Large intestine (tissue), 12 donors: ENCODE data around the gene LAS1L. TPM values are rescaled to one million over a fixed set of nuclear protein-coding genes. Genes with fewer than 3 reads are reported as not detected.
"Not testable (repeated sequence)": the region's sequence is repeated elsewhere in the genome, so short reads cannot be mapped to it uniquely, and the experiment has no call there.

Experiments
- DNase-seq, 2 donors: peaks; one replicate each; pipeline versions ENCODE4 v3.0.0 to v3.0.0-alpha.2; 2013
- H3K27ac ChIP-seq: one replicate; pipeline ENCODE4 v1.5.1; 2013; ENCODE audit warnings: low read length
- H3K27me3 ChIP-seq: 2 replicates; pipeline ENCODE4 v1.6.1; 2013; ENCODE audit warnings: low read length; ENCODE audit not compliant: control insufficient read depth, insufficient read depth
- H3K36me3 ChIP-seq: 2 replicates; pipeline ENCODE4 v1.6.1; 2013; ENCODE audit warnings: low read length; ENCODE audit not compliant: control insufficient read depth, insufficient read depth
- H3K4me1 ChIP-seq: one replicate; pipeline ENCODE4 v1.6.1; 2013; ENCODE audit warnings: low read length; ENCODE audit not compliant: control insufficient read depth, insufficient read depth
- H3K4me3 ChIP-seq: one replicate; pipeline ENCODE4 v1.5.1; 2013; ENCODE audit warnings: low read length
- H3K9me3 ChIP-seq: one replicate; pipeline ENCODE4 v1.6.1; 2013; ENCODE audit warnings: mild to moderate bottlenecking, low read depth, low read length, moderate library complexity; ENCODE audit not compliant: control insufficient read depth
- WGBS: methylation state at CpG from one replicate; pipeline ENCODE4 v1.1.5; 2013; ENCODE audit warnings: low lambda C conversion rate; ENCODE audit not compliant: insufficient coverage; 5-methylcytosine and 5-hydroxymethylcytosine counted together
- long read RNA-seq, 11 donors: transcript quantifications; one replicate each; lab custom pipeline, GENCODE V29; 2026
- polyA plus RNA-seq: library from polyadenylated mRNA; unstranded; fragments of 120-200 nt; gene quantifications from one replicate; pipeline ENCODE4 v1.2.1, GENCODE V29; 2013

The LAS1L gene
- 27.7 TPM for polyA plus RNA-seq
- long read RNA-seq, donor 1, result 0 reads
- long read RNA-seq, donor 2, transcript LAS1L-202 (13 exons, 2,386 nt), result major isoform, 7 of 8 reads
- long read RNA-seq, donor 2, partial matches to known transcripts, result 0 of 8 reads
- long read RNA-seq, donor 2, other reads (novel, unspliced or antisense), result 0 of 8 reads
- long read RNA-seq, donor 3, transcript LAS1L-202 (13 exons, 2,386 nt), result major isoform, 7 of 13 reads
- long read RNA-seq, donor 3, partial matches to known transcripts, result 6 of 13 reads
- long read RNA-seq, donor 3, other reads (novel, unspliced or antisense), result 0 of 13 reads
- long read RNA-seq, donor 4, result 0 reads
- long read RNA-seq, donor 5, partial matches to known transcripts, result 0 of 3 reads
- long read RNA-seq, donor 5, other reads (novel, unspliced or antisense), result 0 of 3 reads
- long read RNA-seq, donor 6, partial matches to known transcripts, result 0 of 3 reads
- long read RNA-seq, donor 6, other reads (novel, unspliced or antisense), result 0 of 3 reads
- long read RNA-seq, donor 7, partial matches to known transcripts, result 0 of 1 reads
- long read RNA-seq, donor 7, other reads (novel, unspliced or antisense), result 0 of 1 reads
- long read RNA-seq, donor 8, partial matches to known transcripts, result 0 of 4 reads
- long read RNA-seq, donor 8, other reads (novel, unspliced or antisense), result 0 of 4 reads
- long read RNA-seq, donor 9, partial matches to known transcripts, result 0 of 4 reads
- long read RNA-seq, donor 9, other reads (novel, unspliced or antisense), result 0 of 4 reads
- long read RNA-seq, donor 10, partial matches to known transcripts, result 0 of 2 reads
- long read RNA-seq, donor 10, other reads (novel, unspliced or antisense), result 0 of 2 reads
- long read RNA-seq, donor 11, partial matches to known transcripts, result 0 of 3 reads
- long read RNA-seq, donor 11, other reads (novel, unspliced or antisense), result 0 of 3 reads

DNA sequence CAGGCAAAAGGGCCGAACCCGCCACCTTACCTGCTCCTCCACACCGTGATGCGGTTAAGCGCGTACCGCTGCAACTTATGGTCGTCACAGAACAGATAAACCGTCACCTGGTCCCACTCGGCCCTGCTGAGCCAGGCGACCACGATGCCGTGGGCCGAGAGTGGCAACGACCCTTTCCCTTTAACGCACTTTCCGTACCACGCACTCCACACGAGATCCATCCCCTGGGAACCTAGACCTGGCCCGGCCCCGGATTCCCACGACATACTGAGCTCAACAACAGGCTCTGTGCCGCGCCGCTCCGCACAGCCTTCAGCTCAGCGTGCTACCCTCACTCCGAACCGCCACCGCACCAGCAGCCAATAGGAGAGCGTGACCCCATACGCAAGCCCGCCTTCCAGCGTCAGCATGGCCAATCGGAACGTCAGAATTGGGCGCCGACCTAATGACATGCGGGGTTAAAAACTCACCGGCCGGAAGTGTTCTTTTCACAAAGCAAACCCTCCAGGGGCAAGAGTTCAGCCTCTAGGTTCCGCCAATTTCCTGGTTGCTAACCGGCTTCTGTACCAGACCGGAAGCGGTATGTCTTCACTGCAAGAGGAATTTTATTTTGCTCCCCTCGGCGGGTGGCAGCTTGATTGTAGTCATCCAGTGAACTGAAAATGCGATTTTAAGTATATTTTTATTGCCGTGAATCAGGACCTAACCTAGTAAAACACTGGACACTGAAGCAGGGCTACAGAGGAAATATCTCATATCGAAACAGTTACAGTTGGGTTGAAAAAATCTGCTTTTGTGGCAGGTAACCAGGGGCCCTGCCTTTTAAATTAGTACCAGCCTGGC lies at the start of gene LAS1L:
Gene LAS1L (minus strand): TSS at position 338 of the 843 bp plus-strand sequence. CDS start 72 bp downstream, at position 266.
- H3K9me3 ChIP-seq, result no peaks in the 10 kb centered on the region
- H3K36me3 ChIP-seq, result peaks cover 12% of the 10 kb centered on the region
- no peaks in the 10 kb centered on the region for H3K27me3 ChIP-seq
- peak within 1 kb of the TSS; percentile 47 for H3K27ac ChIP-seq
- H3K4me3 ChIP-seq, result peak within 1 kb of the TSS; percentile 72
- peaks cover 5% of the 10 kb centered on the region for H3K4me1 ChIP-seq
- WGBS, result no CpG with 5 or more reads among the region's 50 CpGs
- DNase-seq, result peak; percentile 88 to 94

DNA sequence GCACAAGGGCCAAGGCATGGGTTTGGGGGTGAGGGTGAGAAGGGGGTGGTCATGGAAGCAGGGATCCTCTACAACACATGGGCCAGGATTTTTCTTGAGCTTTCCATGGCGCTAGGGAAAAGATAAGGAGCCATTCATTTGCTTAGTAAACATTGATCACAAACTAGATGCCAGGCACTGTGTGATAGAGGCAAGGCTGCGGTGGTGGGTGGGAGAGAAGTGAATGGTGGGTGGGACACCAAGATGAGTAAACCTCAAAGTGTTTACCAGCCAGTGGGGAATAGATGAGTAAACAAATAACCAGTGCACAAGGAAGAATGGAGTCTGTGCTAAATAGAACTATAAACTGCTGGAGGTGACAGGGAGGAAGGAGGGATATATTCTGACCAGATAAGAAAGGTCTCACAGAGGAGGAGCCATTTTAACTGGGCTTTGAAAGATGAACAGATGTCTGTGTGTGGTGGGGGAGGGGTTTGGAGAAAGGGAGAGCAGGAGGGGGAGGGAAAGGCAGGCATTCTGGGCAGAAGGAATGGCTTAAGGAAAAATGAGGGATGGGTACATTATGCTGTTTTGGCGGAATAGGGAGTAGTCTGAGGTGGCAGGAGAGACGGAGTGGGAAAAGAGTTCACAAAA lies 48.0 kb upstream of the LAS1L start:
- DNase-seq, result no peak
- no CpG with 5 or more reads among the region's 4 CpGs for WGBS
- Histone ChIP-seq H3K4me3 (no peak overlapping the region), H3K27ac (no peak overlapping the region), H3K4me1 (no peaks in the 10 kb centered on the region), H3K9me3 (no peaks in the 10 kb centered on the region), H3K27me3 (no peaks in the 10 kb centered on the region), H3K36me3 (no peaks in the 10 kb centered on the region)

DNA sequence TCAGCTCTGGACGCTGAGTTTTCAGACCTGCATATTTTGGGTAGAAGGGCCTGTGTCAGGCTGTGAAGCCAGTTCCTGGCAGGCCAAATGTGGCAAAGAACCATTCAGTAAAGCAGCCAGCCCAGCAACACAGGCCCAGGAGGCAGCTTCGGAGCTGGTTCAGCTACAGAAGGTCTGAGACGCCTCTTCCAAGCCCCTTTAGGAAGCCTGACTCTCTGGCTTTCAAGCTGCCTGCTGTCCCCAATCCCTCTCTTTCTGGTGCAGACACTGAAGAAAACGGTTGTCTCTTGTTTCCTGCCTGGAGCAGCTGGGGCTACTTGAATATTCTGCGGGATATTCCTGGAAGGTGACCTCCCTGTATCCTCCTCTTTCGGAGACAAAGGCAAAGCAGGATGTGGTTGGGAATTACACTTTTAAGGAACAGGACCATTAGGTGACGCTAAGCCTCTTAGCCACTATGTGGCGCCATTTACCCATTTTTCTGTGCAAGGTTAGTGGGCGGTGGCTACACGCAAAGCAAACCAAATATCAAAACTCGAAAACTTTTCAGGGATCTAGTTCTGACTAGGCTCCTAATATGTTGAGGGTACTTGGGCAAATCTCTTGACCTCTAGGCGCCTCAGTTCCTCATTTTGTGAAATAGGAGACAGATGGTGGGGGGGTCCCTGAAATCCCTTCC lies 47.2 kb upstream of the LAS1L start:
- peak; percentile 33 to 38 for DNase-seq
- no CpG with 5 or more reads among the region's 12 CpGs for WGBS
- H3K36me3 ChIP-seq, result no peaks in the 10 kb centered on the region
- H3K4me3 ChIP-seq, result no peak overlapping the region
- H3K4me1 ChIP-seq, result no peaks in the 10 kb centered on the region
- no peak overlapping the region for H3K27ac ChIP-seq
- H3K27me3 ChIP-seq, result no peaks in the 10 kb centered on the region
- no peaks in the 10 kb centered on the region for H3K9me3 ChIP-seq

DNA sequence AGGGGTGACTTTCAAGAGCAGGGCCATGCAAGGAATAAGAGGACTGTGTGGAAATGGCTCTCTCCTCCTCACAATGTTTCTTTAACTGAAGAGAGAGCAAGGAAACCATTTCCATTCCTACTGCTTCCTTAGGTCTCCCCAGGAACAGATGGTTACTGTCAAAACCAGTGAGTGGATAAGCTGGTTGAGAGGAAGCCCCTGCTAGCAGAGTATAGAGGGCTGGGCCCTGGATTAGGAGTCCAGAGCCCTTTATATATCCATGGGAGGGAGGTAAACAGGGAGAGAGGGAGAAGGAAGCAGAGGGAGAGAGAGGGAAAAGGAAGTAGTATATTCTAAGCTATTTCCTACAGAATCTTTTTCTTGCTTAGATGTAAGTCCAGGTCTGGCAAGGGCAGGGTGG lies 43.8 kb upstream of the LAS1L start:
- Histone ChIP-seq H3K4me3 (no peak overlapping the region), H3K36me3 (no peaks in the 10 kb centered on the region), H3K4me1 (no peaks in the 10 kb centered on the region), H3K9me3 (no peaks in the 10 kb centered on the region), H3K27ac (no peak overlapping the region), H3K27me3 (no peaks in the 10 kb centered on the region)
- DNase-seq, result no peak

DNA sequence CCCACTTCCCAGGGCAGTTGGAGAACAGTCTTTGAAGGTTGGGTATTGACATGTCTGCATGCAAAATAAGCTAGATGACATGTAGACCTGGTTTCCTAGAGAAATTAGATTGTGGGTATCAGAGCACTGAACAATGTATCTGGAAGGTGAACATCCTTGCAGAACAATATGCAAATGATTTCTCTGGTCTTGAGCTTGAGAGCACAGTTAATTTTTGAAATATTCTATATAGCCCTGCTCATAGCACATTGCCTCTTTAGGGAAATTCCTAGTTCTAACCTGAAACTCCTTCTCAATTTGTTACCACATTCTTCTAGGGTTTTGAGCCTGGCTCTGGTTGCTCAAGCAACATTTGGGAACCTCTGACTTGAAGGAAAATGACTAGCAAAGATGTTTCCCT lies 41.6 kb upstream of the LAS1L start:
- H3K4me1 ChIP-seq, result no peaks in the 10 kb centered on the region
- no peak overlapping the region for H3K4me3 ChIP-seq
- H3K9me3 ChIP-seq, result no peaks in the 10 kb centered on the region
- H3K36me3 ChIP-seq, result no peaks in the 10 kb centered on the region
- H3K27me3 ChIP-seq, result no peaks in the 10 kb centered on the region
- no peak overlapping the region for H3K27ac ChIP-seq
- no peak for DNase-seq

DNA sequence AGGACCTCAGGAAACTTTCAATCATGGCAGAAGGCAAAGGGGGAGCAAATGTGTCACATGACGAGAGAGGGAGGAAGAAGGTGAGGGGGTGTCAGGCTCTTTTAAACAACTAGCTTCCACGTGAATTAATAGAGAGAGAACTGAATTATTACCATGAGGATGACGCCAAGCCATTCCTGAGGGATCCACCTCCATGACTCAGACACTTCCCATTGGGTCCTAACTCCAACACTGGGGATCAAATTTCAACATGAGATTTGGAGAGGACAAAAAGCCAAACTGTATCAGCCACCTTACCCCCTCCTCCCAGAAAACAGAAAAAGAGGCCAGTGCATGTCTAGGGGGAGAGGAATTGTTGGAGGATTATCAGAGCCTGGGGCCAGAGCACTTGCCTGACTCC lies 40.4 kb upstream of the LAS1L start:
- no peak overlapping the region for H3K27ac ChIP-seq
- no peak overlapping the region for H3K4me3 ChIP-seq
- WGBS, result no CpG with 5 or more reads among the region's 3 CpGs

DNA sequence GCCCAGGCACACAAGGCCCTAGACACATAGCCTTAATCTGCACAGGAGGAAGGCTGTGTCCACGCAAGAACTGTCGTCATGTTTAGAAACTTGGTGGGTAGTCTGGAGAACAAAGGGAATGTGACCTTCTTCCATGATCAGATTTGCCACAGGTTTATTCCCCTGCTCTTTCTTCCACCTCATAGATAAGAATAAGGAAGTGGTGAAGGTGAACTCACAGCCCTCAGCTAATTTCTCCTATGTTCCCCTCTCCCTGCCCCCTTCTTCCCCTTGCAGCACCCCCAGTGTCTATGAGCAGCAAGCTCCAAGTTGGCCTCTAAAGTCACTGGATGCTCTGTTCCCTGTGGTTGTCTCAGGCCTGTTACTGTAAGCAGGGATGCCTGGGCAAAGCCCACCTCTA lies 39.8 kb upstream of the LAS1L start:
- no peaks in the 10 kb centered on the region for H3K36me3 ChIP-seq
- H3K27me3 ChIP-seq, result no peaks in the 10 kb centered on the region
- no peak for DNase-seq
- H3K9me3 ChIP-seq, result no peaks in the 10 kb centered on the region
- H3K4me3 ChIP-seq, result no peak overlapping the region
- no CpG with 5 or more reads among the region's 2 CpGs for WGBS
- no peak overlapping the region for H3K27ac ChIP-seq
- no peaks in the 10 kb centered on the region for H3K4me1 ChIP-seq

More for the DNA sequence above, 40.4 kb upstream of the LAS1L start:
- DNase-seq, result no peak
- Histone ChIP-seq H3K9me3 (no peaks in the 10 kb centered on the region), H3K36me3 (no peaks in the 10 kb centered on the region), H3K27me3 (no peaks in the 10 kb centered on the region), H3K4me1 (no peaks in the 10 kb centered on the region)

DNA sequence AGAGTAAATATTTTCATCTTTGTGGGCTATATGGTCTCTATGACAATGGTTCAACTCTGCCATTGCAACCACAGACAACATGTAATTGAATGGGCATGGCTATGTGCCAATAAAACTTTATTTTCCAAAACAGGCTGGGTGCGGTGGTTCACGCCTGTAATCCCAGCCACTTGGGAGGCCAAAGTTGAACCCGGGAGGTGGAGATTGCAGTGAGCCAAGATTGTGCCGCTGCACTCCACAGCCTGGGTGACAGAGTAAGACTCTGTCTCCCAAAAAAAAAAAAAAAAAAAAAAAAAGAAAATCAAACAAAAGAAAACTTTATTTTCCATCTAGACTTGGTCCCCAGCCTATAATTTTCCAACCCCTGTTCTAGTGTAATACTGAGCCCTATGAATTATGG lies 38.4 kb upstream of the LAS1L start:
- Histone ChIP-seq H3K27ac (no peak overlapping the region), H3K36me3 (no peaks in the 10 kb centered on the region), H3K9me3 (no peaks in the 10 kb centered on the region), H3K27me3 (no peaks in the 10 kb centered on the region), H3K4me3 (no peak overlapping the region), H3K4me1 (no peaks in the 10 kb centered on the region)
- no peak for DNase-seq
- no CpG with 5 or more reads among the region's 4 CpGs for WGBS

DNA sequence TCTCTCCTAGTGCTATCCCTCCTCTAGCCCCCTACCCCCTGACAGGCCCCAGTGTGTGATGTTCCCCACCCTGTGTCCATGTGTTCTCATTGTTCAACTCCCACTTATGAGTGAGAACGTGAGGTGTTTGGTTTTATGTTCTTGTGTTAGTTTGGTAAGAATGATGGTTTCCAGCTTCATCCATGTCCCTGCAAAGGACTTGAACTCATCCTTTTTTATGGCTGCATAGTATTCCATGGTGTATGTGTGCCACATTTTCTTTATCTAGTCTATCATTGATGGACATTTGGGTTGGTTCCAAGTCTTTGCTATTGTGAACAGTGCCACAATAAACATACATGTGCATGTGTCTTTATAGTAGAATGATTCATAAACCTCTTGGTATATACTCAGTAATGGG lies 28.3 kb upstream of the LAS1L start:
- no CpG with 5 or more reads among the region's 1 CpG for WGBS
- H3K36me3 ChIP-seq, H3K9me3 ChIP-seq, H3K4me3 ChIP-seq, H3K27me3 ChIP-seq, H3K27ac ChIP-seq, DNase-seq, H3K4me1 ChIP-seq: not testable (repeated sequence)
